ENCODE results near the gene ACSS1.

ACSS1 gene

DNA sequence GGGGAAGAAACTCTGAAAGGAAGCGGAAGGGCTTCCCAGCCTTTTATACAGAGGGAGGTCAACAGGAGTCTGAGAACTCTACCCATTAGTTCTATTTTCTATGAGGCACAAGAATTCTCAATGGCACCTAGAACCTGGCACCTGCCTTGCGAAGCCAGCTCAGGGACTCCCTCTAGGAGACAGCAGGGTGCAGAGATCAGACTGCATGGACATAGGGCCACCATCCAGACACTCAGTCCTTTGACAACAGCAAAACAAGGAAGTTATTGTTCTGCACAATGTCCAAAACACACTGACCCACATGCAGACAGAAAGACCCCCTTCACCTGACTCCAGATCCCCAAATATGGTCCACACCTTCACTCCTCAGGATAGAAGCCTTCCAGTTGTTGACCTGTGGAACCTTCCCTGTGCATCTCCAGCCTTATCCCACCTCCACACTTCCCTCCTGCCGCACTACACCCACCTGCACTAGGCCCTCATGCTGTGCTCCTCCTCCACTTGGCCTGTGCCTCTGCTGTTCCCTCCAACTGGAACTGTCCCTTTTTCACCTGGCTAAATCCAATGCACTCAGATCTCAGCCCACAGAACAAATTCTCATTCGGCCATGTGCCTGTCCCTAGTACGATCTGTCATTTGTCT, 27.8 kb downstream of the ACSS1 start:
- no peak for DNase-seq

DNA sequence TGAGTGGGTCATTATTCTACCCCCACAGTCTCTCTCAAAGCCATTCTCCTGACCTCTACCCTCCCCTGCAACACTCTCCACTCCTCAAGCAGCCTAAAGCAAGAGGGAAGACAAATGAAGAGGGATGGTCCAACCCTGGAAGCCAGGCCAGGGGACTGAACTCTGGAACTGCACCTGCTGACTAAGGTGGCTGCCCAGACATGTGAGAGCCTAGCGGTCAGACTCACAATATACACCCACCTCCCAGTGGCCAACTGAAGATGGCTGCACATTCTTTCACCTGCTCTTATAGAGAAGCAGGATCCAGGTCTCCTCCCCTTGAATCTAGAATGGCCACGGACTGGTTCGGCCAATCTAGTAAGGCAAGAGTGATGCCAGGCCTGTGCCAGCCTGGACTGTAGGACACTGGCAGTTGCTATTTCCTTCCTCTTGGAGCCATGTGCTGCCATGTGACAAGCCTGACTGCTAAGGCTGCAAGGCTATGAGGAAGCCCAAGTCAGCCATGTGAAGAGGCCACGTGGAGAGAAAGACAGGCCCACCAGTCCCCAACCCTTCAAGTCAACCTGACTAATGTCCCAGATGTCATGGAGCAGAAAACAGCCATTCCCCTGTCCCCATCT, 31.8 kb downstream of the ACSS1 start:
- DNase-seq = no peak

DNA sequence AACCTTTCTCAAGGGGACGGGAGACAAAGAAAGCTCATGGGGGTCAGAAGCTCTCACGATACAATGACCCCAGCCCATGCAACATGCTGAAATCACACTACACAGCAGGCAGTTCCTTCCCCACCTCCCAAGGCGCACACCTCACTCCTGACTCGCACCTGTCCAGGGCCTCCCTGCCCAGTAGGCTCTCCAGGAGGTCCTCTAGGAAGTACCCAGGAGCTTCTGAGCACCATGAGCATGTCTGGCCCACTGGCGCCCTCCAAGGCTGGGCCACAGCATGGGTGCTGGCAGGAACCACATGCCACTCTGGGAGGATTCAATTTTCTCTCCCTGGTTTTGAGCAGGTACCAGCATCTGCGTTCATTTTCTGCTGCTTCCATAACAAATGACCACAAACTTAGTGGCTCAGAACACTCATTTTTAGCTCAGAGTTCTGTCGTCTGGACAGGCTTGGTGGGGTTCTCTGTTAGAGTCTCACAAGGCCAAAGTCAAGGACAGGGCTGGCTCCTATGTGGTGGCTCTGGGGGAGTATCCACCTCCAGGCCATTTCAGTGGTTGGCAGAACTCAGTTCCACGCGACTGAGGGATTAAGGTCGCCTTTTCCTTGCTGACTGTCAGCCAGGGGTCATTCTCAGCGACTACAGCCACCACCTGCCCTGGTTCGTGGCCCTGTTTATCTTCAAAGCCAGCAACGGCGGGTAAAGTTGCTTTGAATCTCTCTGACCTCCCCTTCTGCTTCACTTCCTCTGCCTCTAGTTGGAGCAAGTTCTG, 32.7 kb downstream of the ACSS1 start:
- DNase-seq = no peak

DNA sequence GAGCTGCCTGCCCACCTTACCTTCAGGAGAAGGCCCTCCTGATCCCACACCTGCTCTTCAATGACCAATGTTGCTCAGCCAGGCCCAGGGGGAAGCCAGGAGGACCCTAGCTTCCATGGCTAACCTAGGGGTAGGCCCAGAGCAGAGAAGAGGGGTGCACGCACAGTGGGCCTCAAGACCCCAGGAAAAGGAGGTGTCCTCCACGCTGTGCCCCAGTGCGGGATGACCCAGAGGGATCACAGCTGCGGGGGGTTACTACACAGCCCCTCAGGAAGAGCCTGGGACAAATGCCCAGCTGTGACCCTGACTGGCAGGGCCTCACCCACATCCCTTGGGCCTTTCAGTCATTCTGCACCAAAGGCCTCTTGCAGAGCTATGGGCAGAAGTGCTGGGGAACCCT, 33.8 kb downstream of the ACSS1 start:
- no peak for DNase-seq

DNA sequence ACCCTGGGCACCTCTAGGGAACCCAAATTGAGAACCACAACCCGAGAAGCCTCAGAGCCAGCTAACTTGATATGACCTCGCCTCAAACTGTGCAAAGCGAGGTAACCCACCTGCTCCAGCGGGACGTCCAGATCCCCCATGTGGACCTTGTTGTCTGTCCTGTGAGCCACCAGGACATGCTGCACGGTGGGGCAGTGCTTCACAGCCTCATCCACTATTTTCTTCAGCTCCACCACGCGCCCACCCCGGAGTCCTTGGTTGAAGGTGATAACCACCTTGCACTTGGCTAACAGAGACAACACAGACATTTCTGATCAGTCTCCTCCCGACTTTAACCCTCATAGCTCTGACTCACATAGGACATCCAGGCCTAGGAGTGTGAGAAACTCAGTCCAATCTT, 34.6 kb downstream of the ACSS1 start:
- no peak for DNase-seq

DNA sequence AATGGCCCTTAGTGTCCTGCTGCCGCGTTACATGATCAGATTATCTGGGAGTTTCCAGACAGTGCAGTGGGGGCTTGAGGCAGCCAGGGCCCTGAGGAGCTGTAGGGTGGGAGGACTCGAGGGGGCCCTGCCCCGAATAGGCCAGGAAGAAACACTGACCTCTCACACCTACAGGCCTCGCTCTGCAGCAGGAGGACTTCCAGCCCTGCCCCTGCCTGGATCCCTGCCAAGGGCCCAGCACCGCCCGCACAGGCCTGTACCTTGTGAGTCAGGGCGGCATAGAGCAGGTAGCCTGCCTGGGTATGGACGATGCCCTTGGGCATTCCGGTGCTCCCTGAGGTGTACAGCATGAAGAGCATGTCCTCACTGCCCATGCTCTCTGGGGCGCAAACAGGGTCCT, 35.3 kb downstream of the ACSS1 start:
- no peak for DNase-seq

DNA sequence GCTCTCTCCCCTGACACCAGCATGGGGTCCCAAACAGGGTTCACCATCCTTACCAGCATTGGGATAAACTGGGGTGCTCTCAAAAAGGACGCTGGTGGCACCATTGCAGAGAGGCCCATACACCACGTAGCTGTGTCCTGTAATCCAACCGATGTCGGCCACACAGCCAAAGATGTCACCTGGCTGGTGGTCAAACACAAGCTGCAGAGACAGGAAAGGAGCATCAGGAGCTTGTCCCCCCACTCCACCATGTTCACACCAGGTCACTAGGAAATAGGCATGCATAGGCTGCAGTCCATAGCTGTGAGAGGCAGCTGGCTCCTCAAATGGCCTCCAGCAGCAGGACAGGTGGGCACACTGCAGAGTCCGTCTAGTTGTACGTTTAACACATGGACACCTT, 36.6 kb downstream of the ACSS1 start:
- DNase-seq = no peak

DNA sequence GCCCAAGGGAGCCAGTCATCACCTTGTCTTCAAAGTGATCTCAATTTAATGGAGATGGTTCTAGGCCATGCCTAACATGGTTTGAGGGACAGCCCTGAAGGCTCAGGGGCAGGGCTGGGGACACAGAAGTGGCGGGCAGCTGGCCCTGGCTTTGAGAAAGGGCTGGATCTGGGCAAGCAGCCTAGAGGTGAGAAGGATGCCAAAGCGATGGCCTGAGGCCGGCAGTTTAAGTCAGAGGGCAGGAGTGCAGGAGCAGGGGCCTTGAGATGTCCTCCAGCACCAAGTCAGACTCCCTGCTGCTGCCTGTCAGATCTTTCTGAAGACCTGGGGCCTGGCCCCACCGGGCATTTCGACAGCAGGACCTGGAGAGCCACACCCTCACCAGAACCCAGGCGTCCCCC, 37.0 kb downstream of the ACSS1 start:
- no peak for DNase-seq

DNA sequence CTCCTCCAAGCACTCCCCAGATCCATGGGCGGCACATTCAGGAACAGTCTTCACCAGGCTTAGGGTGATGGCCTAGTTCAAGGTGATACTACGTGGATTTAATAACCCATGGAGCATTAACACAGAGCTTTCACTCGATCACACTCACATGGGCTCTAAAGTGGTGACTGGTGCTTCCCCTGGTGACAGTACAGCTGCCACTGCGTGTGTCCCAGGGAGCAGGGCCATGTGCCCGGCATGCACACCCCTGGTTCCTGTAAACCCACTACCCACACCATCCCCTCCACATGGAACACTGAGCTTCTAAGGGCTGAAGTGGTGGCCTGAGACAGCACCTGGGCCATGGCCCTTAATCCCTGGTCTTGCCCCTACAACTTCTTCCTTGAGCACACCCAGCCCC, 37.6 kb downstream of the ACSS1 start:
- DNase-seq = no peak

DNA sequence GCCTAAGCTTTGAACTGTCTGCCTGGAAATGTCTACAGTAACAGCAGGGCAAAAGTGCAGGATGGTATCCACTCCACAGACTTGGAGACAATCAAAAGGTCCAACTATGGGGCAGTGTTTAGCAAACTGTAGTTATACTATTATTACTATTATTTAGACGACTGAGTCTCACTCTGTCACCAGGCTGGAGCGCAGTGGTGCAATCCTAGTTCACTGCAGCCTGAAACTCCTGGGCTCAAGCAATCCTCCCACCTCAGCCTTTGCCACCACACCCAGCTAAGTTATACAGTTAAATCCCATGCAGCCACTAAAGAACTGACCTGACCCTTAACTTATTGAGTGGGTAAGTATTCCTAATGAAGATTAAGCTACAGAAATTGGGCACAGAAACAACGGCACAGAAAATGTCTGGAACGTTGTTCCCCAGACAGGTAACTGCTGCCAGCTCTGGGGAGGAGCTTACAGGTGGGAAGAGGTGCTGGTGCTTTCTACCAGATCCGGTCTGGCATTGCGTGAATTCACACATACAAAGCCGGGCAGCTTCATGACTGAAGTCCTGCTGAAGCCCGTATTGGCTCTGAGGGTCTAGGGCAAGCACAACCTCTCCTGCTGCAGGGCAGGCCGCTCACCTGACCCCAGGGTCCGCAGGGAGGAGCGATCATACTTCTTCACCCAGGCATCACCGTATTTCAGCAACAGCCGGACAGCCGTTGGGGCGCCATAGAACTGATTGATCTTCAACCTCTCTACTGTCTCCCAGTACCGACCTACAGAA, 38.4 kb downstream of the ACSS1 start:
- no peak for DNase-seq

DNA sequence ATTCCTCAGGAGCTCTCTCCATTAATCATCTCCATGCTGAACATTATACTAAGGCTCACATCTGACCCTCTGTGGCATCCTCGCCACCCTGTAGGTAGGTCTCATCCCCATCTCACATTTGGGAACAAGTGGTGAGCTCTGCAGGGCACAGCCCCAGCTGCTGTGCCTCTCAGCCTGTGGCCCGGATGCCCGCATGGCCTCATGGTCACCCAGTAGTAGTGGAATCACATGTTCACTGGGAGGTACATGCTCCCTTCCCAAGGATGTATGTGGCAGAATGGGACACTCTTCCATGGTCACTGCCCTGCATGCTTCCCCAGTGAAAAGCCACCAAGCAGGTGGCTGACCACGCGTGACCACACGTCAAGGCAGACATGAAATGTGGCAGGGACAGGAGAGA, 39.1 kb downstream of the ACSS1 start:
- DNase-seq = no peak

DNA sequence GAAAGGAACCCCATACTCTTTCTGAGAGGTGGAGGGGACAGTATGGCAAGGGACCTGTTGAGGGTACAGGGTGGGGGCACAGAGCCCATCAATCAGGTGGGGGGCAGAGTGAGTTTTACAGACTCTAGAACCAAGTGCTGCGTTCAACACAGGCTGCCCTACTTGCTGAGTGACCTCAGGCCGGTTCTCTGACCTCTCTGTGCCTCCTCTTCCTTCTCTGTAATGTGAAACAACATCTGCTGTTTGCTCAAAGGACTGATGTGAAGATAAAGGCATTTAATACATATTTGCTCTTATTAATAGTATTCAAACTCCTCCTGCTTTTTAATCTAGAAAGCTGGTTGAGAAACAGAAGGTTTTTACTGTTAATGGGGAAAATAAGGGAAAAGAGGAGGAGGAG, 39.5 kb downstream of the ACSS1 start:
- no peak for DNase-seq

DNA sequence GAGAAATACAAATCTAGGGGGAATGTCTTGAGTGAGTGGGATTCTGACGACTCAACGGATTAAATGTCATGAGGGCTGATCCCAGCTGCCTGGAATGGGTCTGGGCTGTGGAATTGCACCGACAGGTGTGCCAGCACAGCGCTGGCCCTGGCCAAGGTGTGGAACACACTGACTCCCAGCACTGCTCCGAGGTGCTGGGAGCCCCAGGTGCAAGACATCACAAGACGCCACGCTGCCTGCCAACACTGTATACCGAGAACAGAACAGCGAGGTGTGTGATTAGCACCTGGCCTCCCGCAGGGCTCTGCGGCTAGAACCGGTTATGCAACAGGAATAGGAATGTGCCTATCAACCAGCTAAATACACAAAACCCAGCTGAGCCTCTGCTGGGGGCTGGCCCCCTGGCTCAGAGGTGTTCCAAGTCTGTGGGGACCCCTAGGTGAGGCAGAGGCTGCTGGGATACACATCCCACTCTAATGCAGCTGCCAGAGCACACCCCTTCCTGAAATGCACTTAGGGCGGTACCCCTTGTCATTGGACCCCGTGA, 40.6 kb downstream of the ACSS1 start:
- DNase-seq = no peak

DNA sequence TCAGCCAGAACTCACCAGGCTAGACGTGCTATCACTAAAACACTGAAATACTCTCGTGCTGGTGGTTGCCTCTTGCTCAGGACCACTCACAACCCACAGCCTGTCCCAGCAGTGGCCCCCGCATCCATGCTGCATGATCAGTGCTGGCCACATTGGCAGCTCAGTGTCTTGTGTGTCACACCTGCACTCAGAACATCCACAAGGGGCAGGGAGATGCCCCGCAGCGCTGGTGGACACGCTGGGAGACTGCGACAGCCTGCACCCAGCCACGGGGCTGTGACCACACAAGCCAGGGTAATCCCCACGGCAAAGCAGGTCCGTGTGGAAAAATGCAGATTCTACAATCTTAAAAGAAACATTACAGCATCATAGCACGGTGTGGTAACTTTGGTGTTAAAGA, 41.5 kb downstream of the ACSS1 start:
- no peak for DNase-seq

DNA sequence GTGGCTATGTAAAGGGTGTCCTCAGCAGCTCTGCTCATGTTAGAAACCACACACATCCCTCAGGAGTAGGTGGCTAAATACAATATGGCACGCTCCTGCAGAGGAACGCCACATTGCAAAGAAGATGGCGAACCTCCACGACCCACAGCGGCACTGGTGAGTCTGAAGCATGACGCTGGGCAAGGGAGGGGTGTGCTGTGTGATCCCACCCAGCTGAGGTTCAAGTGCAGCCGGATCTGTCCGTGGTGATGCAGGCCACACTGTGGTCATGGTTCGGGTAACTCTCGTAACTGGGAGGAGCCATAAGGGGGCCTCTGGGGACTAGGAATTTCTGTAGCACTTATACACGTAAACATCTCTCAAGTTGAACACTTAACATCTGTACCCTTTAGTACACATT, 42.0 kb downstream of the ACSS1 start:
- no peak for DNase-seq

DNA sequence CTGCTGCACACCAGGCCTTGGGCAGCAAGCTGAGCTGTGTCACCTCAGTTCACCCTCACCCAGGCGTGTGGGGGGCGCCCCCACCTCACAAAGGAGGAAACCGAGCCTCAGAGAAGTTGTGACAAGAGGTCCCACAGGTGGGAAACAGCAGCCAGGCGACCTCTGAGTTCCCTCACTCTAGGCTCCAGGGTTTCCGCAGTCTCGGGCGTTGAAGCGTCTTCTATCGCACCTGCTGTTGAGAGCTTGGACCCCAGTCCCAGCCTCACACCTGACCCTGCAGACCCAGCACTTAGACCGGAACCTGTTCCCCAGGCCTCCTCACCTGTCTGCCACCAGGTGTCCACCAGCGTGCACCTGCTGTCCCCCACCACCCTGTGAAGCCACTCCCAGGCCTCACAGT, 43.1 kb downstream of the ACSS1 start:
- DNase-seq = no peak

DNA sequence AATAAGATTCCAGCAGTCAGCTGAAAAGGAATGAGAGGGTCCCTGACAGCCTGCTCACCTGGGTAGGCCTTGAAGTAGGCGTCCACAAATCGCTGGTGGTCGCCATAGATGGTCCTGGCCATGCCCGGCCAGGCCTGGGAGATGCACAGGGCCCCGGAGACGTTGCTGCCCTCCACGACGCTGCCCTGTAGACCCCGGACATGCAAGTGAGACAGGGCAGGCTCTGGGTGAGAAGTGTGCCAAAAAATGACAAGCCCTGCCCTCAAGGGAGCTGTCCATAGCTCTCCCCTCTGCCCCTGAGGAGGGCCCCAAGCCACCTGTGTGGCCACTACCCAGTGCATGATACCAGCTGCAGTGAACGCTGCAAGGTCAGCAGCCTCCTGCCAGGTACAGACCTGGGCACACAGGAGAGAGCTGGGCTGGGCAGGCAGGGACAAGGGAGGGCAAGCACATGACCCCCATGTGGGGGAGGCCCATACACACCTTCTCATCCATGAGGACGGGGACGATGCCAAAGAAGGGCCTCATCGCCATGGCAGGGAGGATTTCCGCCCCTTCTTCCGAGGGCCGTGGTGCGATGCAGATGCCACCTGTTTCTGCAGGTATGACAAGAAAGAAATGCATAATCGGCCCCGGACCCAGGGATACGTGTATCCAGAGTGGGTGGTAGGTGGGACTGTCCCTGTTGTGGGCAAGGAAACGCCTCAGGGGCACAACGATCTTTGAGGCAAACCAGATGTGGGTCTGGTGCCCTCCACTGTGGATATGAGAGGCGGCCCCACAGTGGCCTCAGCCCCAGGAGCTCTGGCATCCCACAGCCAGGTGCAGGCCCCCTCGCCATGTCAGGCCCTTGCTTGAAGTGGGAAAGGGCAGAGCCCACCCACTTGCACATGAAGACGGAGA, 44.2 kb downstream of the ACSS1 start:
- no peak for DNase-seq

DNA sequence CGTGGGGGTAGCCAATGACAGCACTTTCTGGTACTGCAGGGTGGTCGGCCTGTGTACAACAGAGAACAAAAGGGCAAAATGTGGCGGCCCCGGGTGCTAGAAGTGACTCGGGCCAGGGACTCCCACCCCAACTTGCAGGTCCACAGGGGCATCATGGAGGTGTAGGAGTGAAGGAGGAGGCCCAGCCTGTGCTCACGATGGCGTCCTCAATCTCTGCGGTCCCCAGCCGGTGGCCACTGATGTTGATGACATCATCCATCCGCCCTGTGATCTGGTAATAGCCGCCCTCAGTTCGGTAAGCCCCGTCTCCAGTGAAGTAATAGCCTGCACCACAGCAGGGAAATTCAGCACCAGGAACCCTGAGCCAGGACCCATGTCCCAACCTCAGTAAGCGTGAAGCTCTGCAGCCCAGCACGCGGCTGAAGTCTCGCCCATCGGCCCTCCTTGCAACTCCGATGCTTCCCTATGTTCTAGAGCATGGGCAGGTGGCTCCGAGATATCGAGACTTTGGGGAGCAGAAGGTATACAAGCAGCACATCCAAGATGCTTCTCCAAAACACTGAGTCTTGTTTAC, 45.2 kb downstream of the ACSS1 start:
- no peak for DNase-seq

DNA sequence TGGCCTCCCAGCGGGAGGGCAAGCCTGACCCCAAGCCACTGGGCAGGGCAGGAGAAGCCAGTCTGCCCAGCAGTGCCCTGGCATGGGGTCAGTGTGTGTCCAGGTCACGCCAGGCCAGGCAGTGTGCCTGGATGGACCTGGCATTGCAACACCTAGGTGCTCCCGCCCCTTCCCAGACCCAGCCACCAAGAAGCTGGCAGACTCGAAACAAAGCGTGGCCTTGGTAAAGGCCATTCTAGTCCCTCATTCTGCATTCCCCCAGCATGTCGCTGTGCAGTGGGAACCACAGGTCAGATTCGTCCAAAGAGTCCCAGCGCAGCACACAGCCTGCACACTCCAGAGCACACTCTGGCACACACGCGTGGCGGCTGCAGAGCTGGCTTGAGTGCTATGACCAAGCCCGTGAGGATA, 46.1 kb downstream of the ACSS1 start:
- DNase-seq = no peak

DNA sequence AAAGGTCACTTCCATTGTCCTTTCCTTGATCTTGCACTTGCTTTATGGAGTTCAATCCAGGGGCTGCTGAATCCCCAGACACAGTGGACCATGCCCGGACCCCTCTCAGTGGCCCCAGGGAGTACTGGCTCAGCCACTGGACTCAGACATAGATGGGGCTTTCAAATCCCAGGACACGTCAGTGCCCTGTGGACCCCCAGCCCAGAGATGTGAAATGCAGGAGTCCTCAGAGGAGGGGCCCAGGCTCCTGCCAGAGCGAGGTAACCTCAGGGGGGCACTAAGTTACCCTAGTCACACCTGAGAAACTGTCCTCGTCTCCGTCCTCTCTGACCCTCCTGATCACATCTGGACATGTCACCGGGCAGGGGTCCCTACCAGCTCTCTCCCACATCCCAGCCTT, 46.7 kb downstream of the ACSS1 start:
- no peak for DNase-seq

DNA sequence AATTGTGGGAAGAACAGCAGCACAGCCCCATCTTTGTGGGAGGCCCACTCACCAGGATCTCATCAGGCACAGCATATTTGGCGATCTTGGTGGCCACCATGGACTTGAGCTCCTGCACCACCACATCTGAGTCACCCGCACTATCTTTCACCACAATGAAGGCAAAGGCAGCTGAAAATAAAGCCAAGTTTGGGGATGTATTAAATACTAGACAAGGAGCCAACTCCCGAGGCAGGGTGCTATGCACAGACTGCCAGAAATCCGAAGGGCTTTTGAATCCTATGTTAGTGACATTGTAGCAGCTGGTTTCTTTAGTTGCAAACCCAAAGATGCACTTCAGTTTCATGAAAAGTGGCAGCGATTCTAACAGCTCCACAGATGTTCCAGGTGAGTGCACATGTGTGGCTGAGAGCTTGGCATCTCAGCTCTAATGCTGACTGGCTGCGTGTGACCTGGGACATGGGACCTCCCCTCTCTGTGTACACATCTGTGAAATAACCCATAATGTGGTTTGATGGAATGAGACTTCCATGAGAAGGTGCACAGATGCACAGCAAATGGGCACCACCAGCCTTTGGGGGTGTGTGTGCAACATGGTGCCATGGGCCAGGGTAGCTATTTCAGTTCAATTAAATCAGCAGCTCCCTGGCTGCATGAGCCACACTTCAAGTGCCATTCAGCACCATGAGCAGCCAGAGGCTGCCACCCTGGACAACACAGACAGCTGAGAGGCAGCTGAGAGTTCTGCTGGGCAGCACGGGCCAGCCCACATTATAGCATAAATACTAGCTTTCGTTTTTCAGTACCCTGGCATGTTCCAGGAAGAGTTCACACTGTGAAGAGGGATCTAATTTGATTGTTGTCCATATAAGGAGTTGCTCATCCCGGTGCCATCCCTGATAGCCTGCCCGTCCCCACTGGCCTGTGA, 48.5 kb downstream of the ACSS1 start:
- no peak for DNase-seq

Data from NCI-H524 treated with DMSO at 0.1 percent for 48 hours (cell line).